DMS153 treated with DMSO at 0.1 percent for 48 hours (cell line): Measurements from ENCODE around the gene AKR1B15.
"Not testable (repeated sequence)": the region's sequence is repeated elsewhere in the genome, so short reads cannot be mapped to it uniquely, and the experiment has no call there.

Source experiments
- DNase-seq: peaks from one replicate; lab custom pipeline; 2025; ENCODE audit not compliant: unreplicated experiment; lab: John Stamatoyannopoulos, UW

The AKR1B15 gene

DNA sequence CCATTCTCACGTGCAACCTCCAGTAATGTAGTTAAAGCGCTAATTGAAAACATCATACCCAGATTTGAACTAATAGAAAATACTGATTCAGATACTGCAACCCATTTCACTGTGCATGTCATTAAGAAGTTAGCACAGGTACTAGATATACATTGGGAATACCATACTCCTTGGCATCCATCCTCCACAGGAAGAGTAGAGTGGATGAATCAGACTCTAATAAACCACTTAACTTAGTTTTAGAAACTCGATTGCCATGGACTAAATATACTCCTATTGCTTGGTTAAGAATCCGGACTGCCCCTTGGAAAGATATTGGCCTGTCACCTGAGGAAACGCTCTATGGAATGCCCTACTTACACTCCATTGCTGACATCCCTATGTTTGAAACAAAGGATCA, 9.5 kb downstream of the AKR1B15 start:
- no peak for DNase-seq

- not testable (repeated sequence) for DNase-seq
Measured at GRCh38 chr7:134561616-134562015, 12.7 kb downstream of the AKR1B15 start.

DNA sequence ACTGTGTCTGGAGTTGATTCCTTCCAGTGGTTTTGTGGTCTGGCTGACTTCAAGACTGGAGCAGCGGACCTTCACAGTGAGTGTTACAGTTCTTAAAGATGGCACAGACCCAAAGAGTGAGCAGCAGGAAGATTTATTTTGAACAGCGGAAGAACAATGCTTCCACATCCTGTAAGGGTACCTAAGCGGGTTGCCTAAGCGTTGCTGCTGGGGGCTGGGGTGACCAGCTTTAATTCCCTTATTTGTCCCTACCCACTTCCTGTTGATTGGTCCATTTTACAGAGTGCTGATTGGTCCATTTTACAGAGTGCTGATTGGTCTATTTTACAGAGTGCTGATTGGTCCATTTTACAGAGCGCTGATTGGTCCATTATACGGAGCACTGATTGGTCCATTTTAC, 13.2 kb downstream of the AKR1B15 start:
- DNase-seq = no peak

DNA sequence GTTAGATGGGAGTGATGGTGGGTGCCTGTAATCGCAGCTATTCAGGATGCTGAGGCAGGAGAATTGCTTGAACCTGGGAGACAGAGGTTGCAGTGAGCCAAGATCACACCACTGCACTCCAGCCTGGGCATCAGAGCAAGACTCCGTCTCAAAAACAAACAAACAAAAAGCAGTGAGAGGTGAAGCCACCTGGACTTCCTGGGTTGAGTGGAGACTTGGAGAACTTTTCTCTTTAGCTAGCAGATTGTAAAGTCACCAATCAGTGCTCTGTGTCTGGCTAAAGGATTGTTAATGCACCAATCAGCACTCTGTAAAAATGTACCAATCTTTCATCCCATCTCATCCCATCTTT, 14.5 kb downstream of the AKR1B15 start:
- not testable (repeated sequence) for DNase-seq

GRCh38 chr7:134565643-134566136, 16.8 kb downstream of the AKR1B15 start:
- no peak for DNase-seq

DNA sequence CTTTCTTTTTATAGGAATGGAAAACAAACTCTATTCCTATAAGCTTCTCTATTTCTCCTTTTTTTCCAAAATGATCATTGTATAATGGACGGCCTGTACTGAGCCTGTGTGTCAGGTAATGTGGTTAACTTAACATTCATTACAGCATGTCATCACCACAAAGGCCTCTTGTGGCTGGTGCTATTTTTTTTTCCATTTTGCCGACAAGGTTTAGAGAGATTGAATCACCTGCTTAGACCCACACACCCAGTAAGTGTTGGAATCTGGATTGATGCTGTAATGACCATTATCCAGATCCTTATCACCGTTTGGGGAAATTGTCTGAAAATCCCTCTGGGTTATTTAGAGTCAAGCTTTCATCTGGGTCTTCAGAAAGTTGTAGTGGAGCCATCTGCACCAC, 18.5 kb downstream of the AKR1B15 start:
- DNase-seq = no peak

DNA sequence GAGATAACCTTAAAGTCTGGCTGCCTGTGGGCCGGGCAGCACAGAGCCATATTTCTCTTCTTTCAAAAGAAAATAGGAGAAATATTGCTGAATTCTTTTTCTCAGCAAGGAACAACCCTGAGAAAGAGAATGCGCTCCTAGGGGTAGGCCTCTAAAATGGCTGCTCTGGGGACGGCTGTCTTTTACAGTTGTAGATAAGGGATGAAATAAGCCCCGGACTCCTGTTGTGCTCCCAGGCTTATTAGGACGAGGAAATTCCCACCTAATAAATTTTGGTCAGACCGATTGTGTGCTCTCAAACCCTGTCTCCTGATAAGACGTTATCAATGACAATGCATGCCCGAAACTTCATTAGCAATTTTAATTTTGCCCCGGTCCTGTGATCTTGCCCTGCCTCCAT, 21.1 kb downstream of the AKR1B15 start:
- DNase-seq = not testable (repeated sequence)

DNA sequence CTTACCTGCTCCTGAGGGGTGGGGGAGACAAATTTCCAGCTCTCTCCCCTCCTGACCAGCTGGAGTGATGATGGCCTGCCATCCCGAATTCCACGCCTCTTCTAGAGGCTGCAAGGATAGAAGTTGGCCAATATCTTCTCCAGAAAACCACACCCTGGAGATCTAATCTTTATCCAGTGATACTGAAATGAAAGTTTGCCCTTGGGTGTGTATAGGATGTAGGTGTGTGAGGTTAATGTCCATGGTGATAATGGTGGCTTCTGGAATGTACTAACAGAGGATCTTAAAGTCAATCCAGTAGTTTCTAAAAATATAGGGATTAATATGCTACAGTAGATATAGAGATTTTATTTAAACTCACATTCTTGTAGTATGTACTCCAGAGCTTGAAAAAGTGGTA, 22.2 kb downstream of the AKR1B15 start:
- DNase-seq = no peak

- no peak for DNase-seq
Measured at GRCh38 chr7:134571746-134572461, 23.0 kb downstream of the AKR1B15 start.

- no peak for DNase-seq
Measured at GRCh38 chr7:134574322-134574721, 25.4 kb downstream of the AKR1B15 start.

DNA sequence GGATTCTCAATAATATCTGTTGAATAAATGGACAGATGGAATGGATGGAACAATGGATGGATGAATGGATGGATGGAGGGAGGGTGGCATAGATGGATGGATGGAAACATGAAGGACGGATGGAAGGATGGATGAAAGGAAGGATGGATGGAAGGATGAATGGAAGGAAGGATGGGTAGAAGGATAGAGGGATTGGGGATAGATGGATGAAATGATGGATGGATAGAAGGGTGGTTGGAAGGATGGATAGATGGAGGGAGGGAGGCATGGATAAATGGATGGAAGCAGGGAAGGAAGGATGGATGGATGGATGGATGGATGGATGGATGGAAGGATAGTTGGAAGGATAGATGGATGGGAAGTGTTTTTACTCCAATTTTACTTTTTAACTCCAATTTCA, 35.4 kb downstream of the AKR1B15 start:
- DNase-seq = no peak

DNA sequence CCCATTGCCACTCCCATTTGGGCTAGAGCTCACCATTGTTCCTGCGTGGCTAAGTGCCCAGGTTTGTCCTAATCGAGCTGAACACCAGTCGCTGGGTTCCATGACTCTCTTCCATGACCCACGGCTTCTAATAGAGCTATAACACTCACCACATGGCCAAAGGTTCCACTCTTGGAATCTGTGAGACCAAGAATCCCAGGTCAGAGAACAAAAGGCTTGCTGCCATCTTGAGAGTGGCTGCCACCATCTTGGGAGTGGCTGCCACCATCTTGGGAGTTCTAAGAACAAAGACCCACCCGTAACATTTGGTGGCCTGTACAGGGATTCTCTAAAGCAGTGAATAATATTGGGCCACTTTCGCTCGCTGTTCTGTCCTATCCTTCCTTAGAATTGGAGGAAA, 37.0 kb downstream of the AKR1B15 start:
- DNase-seq = no peak

DNA sequence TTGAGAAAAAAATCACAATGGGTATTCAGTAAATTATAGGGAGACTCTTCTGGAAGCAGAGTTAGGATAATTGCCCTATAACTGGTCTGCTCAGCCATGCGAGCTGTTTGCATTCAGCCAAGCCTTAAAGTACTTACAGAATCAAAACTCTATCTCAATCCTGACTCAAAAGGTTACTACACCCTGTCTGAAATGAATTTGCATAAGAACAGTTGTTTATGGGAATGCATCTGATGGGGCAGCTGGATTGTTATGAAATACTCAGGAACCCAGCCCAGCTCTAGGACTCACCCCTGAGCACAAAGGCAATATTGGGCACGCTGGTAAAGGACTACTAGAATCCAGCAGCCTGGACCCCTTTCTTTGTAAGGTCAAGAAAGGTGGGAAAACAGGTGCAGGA, 38.8 kb downstream of the AKR1B15 start:
- DNase-seq = no peak

DNA sequence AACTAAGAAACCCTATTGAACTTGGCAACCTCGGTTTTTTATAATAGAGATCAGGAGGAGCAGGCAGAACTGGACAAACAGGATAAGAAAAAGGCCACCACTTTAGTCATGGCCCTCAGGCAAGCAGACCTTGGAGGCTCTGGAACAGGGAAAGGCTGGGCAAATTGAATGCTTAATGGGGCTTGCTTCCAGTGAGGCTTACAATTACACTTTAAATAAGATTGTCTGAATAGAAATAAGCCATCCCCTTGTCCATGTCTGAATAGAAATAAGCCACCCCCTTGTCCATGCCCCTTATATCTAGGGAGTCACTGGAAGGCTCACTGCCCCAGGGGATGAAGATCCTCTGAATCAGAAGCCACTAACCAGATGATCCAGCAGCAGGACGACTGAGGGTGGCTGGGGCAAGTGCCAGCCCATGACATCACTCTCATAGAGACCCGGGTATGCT, 40.6 kb downstream of the AKR1B15 start:
- DNase-seq = no peak

DNA sequence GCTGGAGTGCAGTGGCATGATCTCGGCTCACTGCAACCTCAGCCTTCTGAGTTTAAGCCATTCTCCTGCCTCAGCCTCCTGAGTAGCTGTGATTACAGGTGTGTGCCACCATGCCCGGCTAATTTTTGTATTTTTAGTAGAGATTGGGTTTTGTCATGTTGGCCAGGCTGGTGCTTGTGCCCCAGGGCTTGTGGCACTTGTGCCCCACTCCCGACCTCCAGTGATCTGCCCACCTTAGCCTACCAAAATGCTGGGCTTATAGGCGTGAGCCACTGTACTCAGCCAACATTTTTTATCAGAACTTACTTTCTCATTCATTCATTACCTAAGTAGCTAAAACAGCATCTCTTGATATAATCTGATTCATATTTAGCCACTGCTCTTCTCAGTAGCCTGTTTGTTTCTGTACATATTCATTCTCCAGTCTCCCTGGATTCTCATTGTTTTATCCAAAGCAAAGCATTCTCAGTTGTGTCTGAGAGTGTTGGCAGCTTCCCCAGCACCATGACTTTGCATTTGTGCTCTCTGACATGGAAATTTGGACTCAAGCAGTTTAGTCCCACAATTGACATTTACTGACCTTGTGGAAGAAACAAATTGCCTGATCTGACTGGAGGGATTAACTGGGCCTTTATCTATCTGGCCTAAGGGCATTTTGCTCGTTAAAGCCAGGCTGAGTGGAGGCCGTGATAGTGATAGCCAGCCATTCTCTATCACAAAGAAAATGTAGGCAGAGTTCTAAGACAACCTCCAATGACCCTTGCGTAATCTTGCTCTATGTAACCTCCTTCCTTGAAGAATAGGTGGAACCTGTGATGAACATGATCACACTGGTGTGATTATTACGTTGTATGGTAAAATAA, 44.9 kb downstream of the AKR1B15 start:
- no peak for DNase-seq

GRCh38 chr7:134594877-134595276, 46.0 kb downstream of the AKR1B15 start:
- no peak for DNase-seq

DNA sequence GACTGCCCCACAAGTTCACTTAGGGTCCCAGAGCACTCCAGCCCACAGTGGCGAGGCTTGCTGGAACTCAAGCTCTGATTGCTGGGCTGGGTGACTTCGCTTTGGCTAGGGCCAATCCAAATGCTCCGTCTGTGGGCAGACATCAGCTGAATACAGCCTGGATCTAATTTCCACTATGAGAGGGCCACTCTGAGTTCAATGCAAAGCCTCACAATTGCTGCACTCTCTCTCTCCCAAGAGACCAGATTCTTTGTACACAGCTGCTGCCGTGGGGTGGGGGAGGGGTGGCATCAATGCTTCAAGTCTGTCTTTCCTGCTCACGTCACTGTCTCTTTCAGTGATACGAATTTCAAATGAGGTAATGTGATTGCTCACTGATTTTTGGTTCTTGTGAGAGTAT, 50.5 kb downstream of the AKR1B15 start:
- DNase-seq = no peak

- no peak for DNase-seq
Measured at GRCh38 chr7:134601459-134601858, 52.5 kb downstream of the AKR1B15 start.

- DNase-seq = no peak
Measured at GRCh38 chr7:134602881-134603451, 54.1 kb downstream of the AKR1B15 start.

- DNase-seq = peak; percentile 22
Measured at GRCh38 chr7:134605978-134606923, 57.3 kb downstream of the AKR1B15 start.
